ENCODE data around the gene LAMC1. TPM values are rescaled to one million over a fixed set of nuclear protein-coding genes. Genes with fewer than 3 reads are reported as not detected.

The LAMC1 gene
- total RNA-seq, 1 experiment from 2014 or later, result 71.5 TPM

GRCh38 chr1:183023601-183024316 is 539 bp downstream of the LAMC1 start:
- DNase-seq, result peak; percentile 65
- CTCF ChIA-PET, result interaction anchor here (0.7 kb wide), 1 partner anchor 61 kb away, joined by 4 read pairs; no protein-coding TSS in a partner anchor
- Histone ChIP-seq H3K36me3 (ENCODE audit: low read depth, low read length) (no peaks in the 10 kb centered on the region), H2AFZ (ENCODE audit: low read length) (peak overlapping the region; percentile 16; the same call in 1 of the 2 replicates), H3K27ac (ENCODE audit: low read length) (peak overlapping the region; percentile 100), H3K4me1 (ENCODE audit: insufficient read depth, low read length) (peaks cover 53% of the 10 kb centered on the region), H3F3A (ENCODE audit: low read length, unreplicated experiment) (no peaks in the 10 kb centered on the region), H3K79me2 (ENCODE audit: low read length) (peaks cover 51% of the 10 kb centered on the region), H3K27me3 (ENCODE audit: low read length) (no peaks in the 10 kb centered on the region), H3K4me3 (ENCODE audit: low read length) (peak overlapping the region; percentile 88), H3K9me2 (replicated peaks; ENCODE audit: low read length) (no peaks in the 10 kb centered on the region), H3K9me3 (ENCODE audit: low read length) (no peaks in the 10 kb centered on the region), H4K20me1 (ENCODE audit: low read length) (no peaks in the 10 kb centered on the region), H3K9ac (ENCODE audit: low read length) (peak overlapping the region; percentile 88), H3K4me2 (ENCODE audit: low read length) (peak overlapping the region; percentile 93)
- POLR2A ChIA-PET (ENCODE audit: unreplicated experiment), result interaction anchor here (0.5 to 0.6 kb wide), 3 partner anchors 48 to 568 kb away, joined by 3 to 6 read pairs (median 4); no protein-coding TSS in a partner anchor
- intact Hi-C loops (cut with micrococcal nuclease), result loop anchor here (1.0 to 2.0 kb wide), 4 partner anchors 47 to 163 kb away; partner anchors contain the start of gene LAMC2
- peak; percentile 48 for ATAC-seq
- no peak for TF ChIP-seq EZH2 (IDR thresholded peaks at IDR 0.05; ENCODE audit: low read length, unreplicated experiment)
- TF ChIP-seq CTCF (conservative IDR thresholded peaks at IDR 0.05; ENCODE audit: low read depth, low read length), result peak; percentile 58
- BruUV-seq (replicated peaks), result no TSS peak

GRCh38 chr1:183024317-183025009 is 1.2 kb downstream of the LAMC1 start:
- intact Hi-C loops (cut with micrococcal nuclease), result loop anchor here (1.0 to 2.0 kb wide), 3 partner anchors 62 to 162 kb away; partner anchors contain the start of gene LAMC2
- BruUV-seq (replicated peaks), result TSS peak; percentile 47
- peak overlapping the region; percentile 16; the same call in 1 of the 2 replicates for H2AFZ ChIP-seq (ENCODE audit: low read length)
- no peaks in the 10 kb centered on the region for H3K27me3 ChIP-seq (ENCODE audit: low read length)
- H3K36me3 ChIP-seq (ENCODE audit: low read depth, low read length), result no peaks in the 10 kb centered on the region
- no peaks in the 10 kb centered on the region for H3F3A ChIP-seq (ENCODE audit: low read length, unreplicated experiment)
- peak overlapping the region; percentile 93 for H3K4me2 ChIP-seq (ENCODE audit: low read length)
- H4K20me1 ChIP-seq (ENCODE audit: low read length), result no peaks in the 10 kb centered on the region
- peaks cover 54% of the 10 kb centered on the region for H3K4me1 ChIP-seq (ENCODE audit: insufficient read depth, low read length)
- no peaks in the 10 kb centered on the region for H3K9me3 ChIP-seq (ENCODE audit: low read length)
- H3K9ac ChIP-seq (ENCODE audit: low read length), result peak overlapping the region; percentile 88
- POLR2A ChIA-PET (ENCODE audit: unreplicated experiment), result interaction anchor here (0.6 kb wide), 1 partner anchor 567 kb away, joined by 4 read pairs; no protein-coding TSS in a partner anchor
- H3K4me3 ChIP-seq (ENCODE audit: low read length), result peak overlapping the region; percentile 88
- DNase-seq (peak; percentile 18), ATAC-seq (no peak)
- H3K9me2 ChIP-seq (replicated peaks; ENCODE audit: low read length), result no peaks in the 10 kb centered on the region
- peaks cover 58% of the 10 kb centered on the region for H3K79me2 ChIP-seq (ENCODE audit: low read length)
- H3K27ac ChIP-seq (ENCODE audit: low read length), result peak overlapping the region; percentile 100
- TF ChIP-seq EZH2 (IDR thresholded peaks at IDR 0.05; ENCODE audit: low read length, unreplicated experiment) (no peak), CTCF (conservative IDR thresholded peaks at IDR 0.05; ENCODE audit: low read depth, low read length) (no peak), EZH2phosphoT487 (IDR thresholded peaks at IDR 0.05; ENCODE audit: borderline replicate concordance, low read length) (no peak)
- CTCF ChIA-PET, result no interaction called here

Measured in PC-3 (cell line).